AG10803 (cell line): ENCODE measurements around the gene RNF144B.

Source experiments
- DNase-seq: peaks from one replicate; pipeline ENCODE4 v3.0.0; 2010; ENCODE audit warnings: low read depth
- H3K4me3 ChIP-seq: 2 replicates; pipeline ENCODE4 v1.5.1; 2011; ENCODE audit warnings: mild to moderate bottlenecking, low read length, control low read depth
- TF ChIP-seq, protein P1 (sequence below): conservative IDR thresholded peaks from 2 replicates; pipeline ENCODE4 v1.5.1; 2011; ENCODE audit warnings: mild to moderate bottlenecking, low read length, control low read depth, inconsistent platforms

The RNF144B gene

DNA sequence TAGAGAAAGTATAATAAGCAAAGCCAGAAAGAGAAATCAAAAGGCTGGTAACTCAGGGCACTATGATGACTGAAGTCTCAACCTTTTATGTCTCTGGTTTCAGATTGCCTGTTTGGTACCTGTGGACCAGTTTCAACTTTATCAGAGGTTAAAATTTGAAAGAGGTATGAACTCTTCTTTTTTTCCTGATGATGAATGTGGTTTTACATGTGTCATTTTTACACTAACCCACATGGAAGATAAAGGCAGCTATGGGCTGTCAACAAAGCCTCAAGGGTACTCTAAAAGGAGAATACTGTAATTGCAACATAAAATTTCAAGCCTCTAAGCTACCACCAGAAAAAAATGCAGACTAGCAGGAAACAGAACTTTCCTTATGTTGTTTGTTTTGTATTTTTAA lies 52.4 kb downstream of the RNF144B start:
- no peak for DNase-seq
- H3K4me3 ChIP-seq: no peak overlapping the region
- TF ChIP-seq, protein P1, sequence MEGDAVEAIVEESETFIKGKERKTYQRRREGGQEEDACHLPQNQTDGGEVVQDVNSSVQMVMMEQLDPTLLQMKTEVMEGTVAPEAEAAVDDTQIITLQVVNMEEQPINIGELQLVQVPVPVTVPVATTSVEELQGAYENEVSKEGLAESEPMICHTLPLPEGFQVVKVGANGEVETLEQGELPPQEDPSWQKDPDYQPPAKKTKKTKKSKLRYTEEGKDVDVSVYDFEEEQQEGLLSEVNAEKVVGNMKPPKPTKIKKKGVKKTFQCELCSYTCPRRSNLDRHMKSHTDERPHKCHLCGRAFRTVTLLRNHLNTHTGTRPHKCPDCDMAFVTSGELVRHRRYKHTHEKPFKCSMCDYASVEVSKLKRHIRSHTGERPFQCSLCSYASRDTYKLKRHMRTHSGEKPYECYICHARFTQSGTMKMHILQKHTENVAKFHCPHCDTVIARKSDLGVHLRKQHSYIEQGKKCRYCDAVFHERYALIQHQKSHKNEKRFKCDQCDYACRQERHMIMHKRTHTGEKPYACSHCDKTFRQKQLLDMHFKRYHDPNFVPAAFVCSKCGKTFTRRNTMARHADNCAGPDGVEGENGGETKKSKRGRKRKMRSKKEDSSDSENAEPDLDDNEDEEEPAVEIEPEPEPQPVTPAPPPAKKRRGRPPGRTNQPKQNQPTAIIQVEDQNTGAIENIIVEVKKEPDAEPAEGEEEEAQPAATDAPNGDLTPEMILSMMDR: no peak

DNA sequence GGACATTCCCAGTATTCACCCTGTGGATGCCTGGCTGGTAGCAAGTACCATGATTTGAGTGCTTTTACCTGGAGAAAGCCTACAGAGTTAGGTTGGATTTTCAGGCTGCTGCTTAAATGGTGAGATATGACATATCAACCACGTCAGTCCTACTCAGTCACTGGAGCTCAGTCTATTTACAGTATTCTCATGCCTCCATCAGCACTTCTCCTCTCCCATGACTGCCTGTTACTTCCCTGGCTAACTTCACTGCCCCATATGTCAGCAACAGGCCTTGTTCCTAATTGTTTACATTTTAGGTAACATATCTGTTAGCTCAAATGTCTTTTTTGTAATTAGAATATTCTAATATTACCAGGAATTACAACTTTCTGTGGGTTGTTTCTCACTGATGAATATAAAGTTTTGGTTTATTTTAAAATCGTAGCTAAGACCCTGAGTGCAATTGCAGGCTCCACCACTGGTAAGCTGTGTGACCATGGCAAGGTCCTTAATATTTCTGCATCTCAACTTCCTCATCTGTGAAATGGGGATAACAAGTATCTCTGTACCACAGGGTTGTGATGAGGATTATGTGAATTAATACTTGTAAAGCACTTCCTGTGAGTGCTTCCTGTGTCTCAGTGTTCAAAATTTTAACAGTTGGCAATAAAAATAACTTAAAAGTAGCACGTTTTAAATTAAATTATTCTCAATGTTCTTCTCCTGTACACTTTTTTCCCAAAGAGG lies 54.3 kb downstream of the RNF144B start:
- no peak overlapping the region for H3K4me3 ChIP-seq
- TF ChIP-seq, protein P1: no peak
- no peak for DNase-seq

DNA sequence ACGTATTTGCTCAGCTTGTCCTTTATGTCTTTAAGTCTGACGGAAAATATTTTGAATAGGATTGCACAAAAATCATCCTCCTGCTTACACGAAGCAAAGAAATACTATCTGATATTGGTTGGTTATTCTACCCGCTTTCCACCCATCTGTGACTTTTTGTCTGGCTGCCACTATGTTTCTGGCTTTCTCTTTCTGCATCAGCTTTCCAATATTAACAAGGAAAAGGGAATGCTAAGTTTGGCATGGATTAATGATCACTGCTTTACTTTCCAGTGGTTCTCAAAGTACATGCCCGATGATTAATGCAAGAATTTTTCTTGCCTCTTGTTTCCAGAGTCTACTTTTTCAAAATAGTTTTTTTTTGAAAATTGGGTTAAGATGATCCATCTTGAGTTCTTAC lies 57.0 kb downstream of the RNF144B start:
- peak; percentile 21 for DNase-seq
- no peak overlapping the region for H3K4me3 ChIP-seq
- TF ChIP-seq, protein P1: no peak

DNA sequence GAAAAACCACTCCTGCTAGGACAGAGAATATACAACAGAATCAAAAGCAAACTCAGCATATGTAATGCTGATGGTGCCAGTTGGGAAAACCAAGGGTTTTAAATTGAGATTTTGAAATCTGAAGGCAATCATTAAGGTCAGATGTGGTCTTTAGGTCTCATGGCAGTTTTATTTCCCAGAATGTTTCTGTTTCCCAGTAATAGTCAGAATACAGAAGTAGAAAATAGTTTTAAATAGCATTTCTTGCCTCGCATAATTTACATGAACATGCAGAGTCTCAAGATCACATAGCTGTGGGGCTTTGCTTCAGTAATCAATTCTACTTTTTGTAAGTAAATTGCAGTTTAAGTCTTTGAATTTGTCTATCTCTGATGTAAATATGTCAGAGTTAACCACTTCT lies 58.1 kb downstream of the RNF144B start:
- no peak for DNase-seq
- TF ChIP-seq, protein P1: no peak
- no peak overlapping the region for H3K4me3 ChIP-seq

DNA sequence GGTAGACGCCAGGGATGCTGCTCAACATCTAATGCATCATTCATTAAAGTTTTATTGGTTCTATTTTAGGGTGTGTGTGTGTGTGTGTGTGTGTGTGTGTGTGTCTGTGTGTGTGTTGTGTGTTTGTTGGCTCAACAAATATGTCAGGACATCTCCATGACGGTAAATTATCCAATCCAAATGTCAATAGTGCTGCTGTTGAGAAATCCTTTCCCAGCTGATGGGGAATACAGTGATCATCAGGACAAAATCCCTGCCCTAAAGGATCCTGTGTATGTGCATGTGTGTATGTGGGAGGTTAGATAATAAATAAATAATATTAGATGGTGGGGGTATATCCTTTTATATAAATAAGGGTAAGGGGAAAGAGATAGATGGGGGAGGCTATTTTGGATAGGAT lies 59.6 kb downstream of the RNF144B start:
- DNase-seq: no peak
- TF ChIP-seq, protein P1: no peak
- H3K4me3 ChIP-seq: no peak overlapping the region

DNA sequence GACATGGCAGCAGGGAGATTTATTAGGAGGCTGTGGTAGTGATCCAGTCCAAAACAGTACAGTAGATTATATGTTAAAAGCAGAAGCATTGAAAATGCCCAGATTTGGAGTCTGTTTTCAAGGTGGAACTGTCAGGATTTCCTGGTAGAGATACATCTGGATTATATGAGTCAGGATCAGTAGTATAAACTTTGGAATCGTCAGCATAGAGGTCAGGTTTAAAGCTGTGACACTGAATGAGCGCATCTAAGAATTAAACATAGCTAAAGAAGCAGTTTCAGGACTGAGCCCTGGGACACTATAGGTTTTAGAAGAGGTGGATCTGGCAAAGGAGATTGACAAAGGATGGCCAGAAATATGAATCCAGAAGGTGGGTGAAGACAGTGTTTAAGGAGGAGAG lies 60.4 kb downstream of the RNF144B start:
- DNase-seq: no peak
- TF ChIP-seq, protein P1: no peak
- no peak overlapping the region for H3K4me3 ChIP-seq

DNA sequence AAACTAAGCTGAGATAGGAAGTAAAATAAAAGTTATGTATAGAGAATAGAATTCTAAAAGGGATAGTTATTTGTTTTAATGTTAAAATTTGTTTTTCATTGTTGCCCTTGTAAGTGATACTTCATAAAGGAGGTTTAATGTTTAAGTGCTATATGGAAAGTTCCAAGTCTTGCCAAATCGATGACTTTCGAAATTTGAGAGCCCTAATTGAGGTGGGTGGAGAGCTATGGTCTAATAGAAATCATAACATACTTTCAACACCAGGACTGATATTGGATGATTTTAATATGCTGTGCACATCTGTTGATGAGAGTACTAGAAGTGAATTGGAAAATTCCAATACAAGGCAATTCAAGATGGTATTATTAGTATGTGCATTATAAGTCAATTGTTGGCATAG lies 64.6 kb downstream of the RNF144B start:
- no peak for DNase-seq
- TF ChIP-seq, protein P1: no peak
- H3K4me3 ChIP-seq: no peak overlapping the region
